SU-DHL-6 (cell line): ENCODE results near the gene GJB3.

ENCODE experiments used
- CTCF ChIP-seq: fragments of 200-600 bp; sonication (generic); IDR thresholded peaks from one replicate; pipeline ENCODE4 v1.5.1; 2017; ENCODE audit warnings: antibody characterized with exemption, mild to moderate bottlenecking, low read length, moderate library complexity; ENCODE audit not compliant: insufficient read depth, poor library complexity, severe bottlenecking
- EZH2phosphoT487 ChIP-seq: fragments of 200-600 bp; sonication (generic), shearing (Covaris generic); conservative IDR thresholded peaks from 2 replicates; pipeline ENCODE4 v1.6.1; 2018; ENCODE audit warnings: mild to moderate bottlenecking, antibody characterized with exemption, low read length, moderate library complexity, mixed read lengths

- TF ChIP-seq CTCF: no peak
- TF ChIP-seq EZH2phosphoT487: no peak
Measured at GRCh38 chr1:34747638-34747941, 33.4 kb upstream of the GJB3 start.
